ENCODE results near the gene CACNA2D2.

CACNA2D2 gene

GRCh38 chr3:50374363-50375257, 128.8 kb downstream of the CACNA2D2 start:
- no peak for TF ChIP-seq CTCF (IDR thresholded peaks at IDR 0.05)

GRCh38 chr3:50373146-50374051, 130.0 kb downstream of the CACNA2D2 start:
- no peak for TF ChIP-seq CTCF (IDR thresholded peaks at IDR 0.05)

GRCh38 chr3:50372349-50372748, 131.1 kb downstream of the CACNA2D2 start:
- no peak for TF ChIP-seq CTCF (IDR thresholded peaks at IDR 0.05)

GRCh38 chr3:50371133-50371685, 132.2 kb downstream of the CACNA2D2 start:
- TF ChIP-seq CTCF (IDR thresholded peaks at IDR 0.05): no peak

GRCh38 chr3:50370594-50370993, 132.8 kb downstream of the CACNA2D2 start:
- peak; percentile 25; the same call in 1 of the 2 replicates for TF ChIP-seq CTCF (IDR thresholded peaks at IDR 0.05)

- no peak for TF ChIP-seq CTCF (IDR thresholded peaks at IDR 0.05)
Observed at GRCh38 chr3:50369012-50369670, 134.3 kb downstream of the CACNA2D2 start.

- no peak for TF ChIP-seq CTCF (IDR thresholded peaks at IDR 0.05)
Observed at GRCh38 chr3:50365842-50366220, 137.6 kb downstream of the CACNA2D2 start.

Data from LNCAP (cell line).